HG02973 (cell line): ENCODE results near the gene CFD.
"Not testable (repeated sequence)": the region's sequence is repeated elsewhere in the genome, so short reads cannot be mapped to it uniquely, and the experiment has no call there.

Experiments
- ATAC-seq: cut with Tn5 transposase; IDR thresholded peaks from one replicate; pipeline ENCODE4 v1.9.1; 2021; ENCODE audit warnings: moderate library complexity; ENCODE audit not compliant: unreplicated experiment

CFD gene

GRCh38 chr19:858868-859843 lies at the start of gene CFD:
TSS of gene CFD (plus strand) at chr19:859664. CDS start at chr19:859690, 26 bp downstream.
- ATAC-seq, result no peak

GRCh38 chr19:810077-810855 lies 49.2 kb upstream of the CFD start:
- ATAC-seq, result no peak

GRCh38 chr19:810883-811489 lies 48.5 kb upstream of the CFD start:
- ATAC-seq, result no peak

GRCh38 chr19:811506-812048 lies 47.9 kb upstream of the CFD start:
- ATAC-seq, result no peak

GRCh38 chr19:812049-812746 lies 47.3 kb upstream of the CFD start:
- no peak for ATAC-seq

- ATAC-seq, result no peak
Measured at GRCh38 chr19:812747-813218, 46.7 kb upstream of the CFD start.

GRCh38 chr19:813219-814151 lies 46.0 kb upstream of the CFD start:
- ATAC-seq, result no peak

- ATAC-seq, result no peak
Measured at GRCh38 chr19:814152-815078, 45.0 kb upstream of the CFD start.

GRCh38 chr19:815079-815774 lies 44.2 kb upstream of the CFD start:
- ATAC-seq, result no peak

GRCh38 chr19:815775-816499 lies 43.5 kb upstream of the CFD start:
- ATAC-seq, result no peak

- ATAC-seq, result no peak
Measured at GRCh38 chr19:816500-816857, 43.0 kb upstream of the CFD start.

- not testable (repeated sequence) for ATAC-seq
Measured at GRCh38 chr19:820212-820611, 39.3 kb upstream of the CFD start.

- ATAC-seq, result no peak
Measured at GRCh38 chr19:821231-821824, 38.1 kb upstream of the CFD start.

GRCh38 chr19:821825-822503 lies 37.5 kb upstream of the CFD start, which contains the start of gene PLPPR3:
TSS of gene PLPPR3 (minus strand) at chr19:821955. CDS start at chr19:821559, 396 bp downstream.
- no peak for ATAC-seq

GRCh38 chr19:823565-824121 lies 35.8 kb upstream of the CFD start:
- no peak for ATAC-seq

GRCh38 chr19:824885-825284 lies 34.6 kb upstream of the CFD start:
- no peak for ATAC-seq
